Left lung (tissue), 10 donors: ENCODE measurements around the gene MCU. TPM values are rescaled to one million over a fixed set of nuclear protein-coding genes. Genes with fewer than 3 reads are reported as not detected.
"Not testable (repeated sequence)": the region's sequence is repeated elsewhere in the genome, so short reads cannot be mapped to it uniquely, and the experiment has no call there.

Experiments
- ATAC-seq: fragments of 200-7000 bp; cut with Tn5 transposase; one replicate; pipeline ENCODE4 v1.9.1; 2020; ENCODE audit warnings: moderate library complexity
- DNase-seq, 4 donors: peaks; one replicate each; pipeline ENCODE4 v3.0.0-alpha.2; 2013 to 2020
- H3K27ac ChIP-seq, 2 donors: fragments of 200-600 bp; sonication (generic) in 1 of 2; one replicate each; pipeline versions ENCODE4 v1.5.0 to v1.8.0; 2020 to 2021
- H3K27me3 ChIP-seq, 2 donors: fragments of 200-600 bp; sonication (generic) in 1 of 2; one replicate each; pipeline versions ENCODE4 v1.5.0 to v1.8.0; 2020 to 2021
- H3K36me3 ChIP-seq, 2 donors: fragments of 200-600 bp; sonication (generic) in 1 of 2; one replicate each; pipeline versions ENCODE4 v1.5.0 to v1.8.0; 2020 to 2021
- H3K4me1 ChIP-seq, 2 donors: fragments of 200-600 bp; one replicate each; pipeline ENCODE4 v1.8.0; 2021
- H3K4me3 ChIP-seq, 2 donors: fragments of 200-600 bp; sonication (generic) in 1 of 2; one replicate each; pipeline versions ENCODE4 v1.5.0 to v1.8.0; 2020 to 2021; ENCODE audit warnings: mild to moderate bottlenecking in 1 of 2
- H3K9me3 ChIP-seq, 2 donors: fragments of 200-600 bp; sonication (generic) in 1 of 2; one replicate each; pipeline versions ENCODE4 v1.5.0 to v1.8.0; 2020 to 2021
- CTCF ChIP-seq, 2 donors: fragments of 200-600 bp; sonication (generic) in 1 of 2; IDR thresholded peaks; one replicate each; pipeline versions ENCODE4 v1.5.0 to v1.8.0; 2021; ENCODE audit warnings: antibody characterized with exemption in 2 of 2
- intact Hi-C, 2 donors: fragments of 100-400 bp; cut with DNase I; formaldehyde crosslinking; loops; one replicate each; pipeline versions ENCODE4 v1.11.2 to v1.14.2; 2022
- polyA plus RNA-seq, 6 donors: library from polyadenylated mRNA; unstranded; fragments of 120-200 nt; gene quantifications; one replicate each; pipeline ENCODE4 v1.2.1, GENCODE V29; 2013; ENCODE audit not compliant: insufficient read length in 6 of 6
- total RNA-seq, 2 donors: library from RNA; stranded (reverse); fragmentation: NEBNext Ultra II Directional; extraction: Animal tissue kit (Norgen Biotek cat#: 25700); gene quantifications; one replicate each; pipeline ENCODE4 v1.2.1, GENCODE V29; 2021
- donor health status: DM: no; HTN: yes; CAD: no.
- donor health status: DM: no; HTN: no; CAD: no.

MCU gene
- total and polyA plus RNA-seq, 8 donors = 29.4 to 48.8 (median 38.6) TPM

- Histone ChIP-seq H3K36me3 (no peaks in the 10 kb centered on the region), H3K4me1 (no peaks in the 10 kb centered on the region), H3K4me3 (no peak overlapping the region), H3K27me3 (no peaks in the 10 kb centered on the region), H3K27ac (no peak overlapping the region), H3K9me3 (no peaks in the 10 kb centered on the region)
- ATAC-seq (no peak), DNase-seq (no peak)
- intact Hi-C loops = no loop called here
- no peak for TF ChIP-seq CTCF (IDR thresholded peaks at IDR 0.05)
Observed at GRCh38 chr10:72913287-72913686, 221.3 kb downstream of the MCU start.

GRCh38 chr10:72917201-72917600 lies 225.3 kb downstream of the MCU start:
- intact Hi-C loops, ATAC-seq, H3K4me3 ChIP-seq, H3K4me1 ChIP-seq, DNase-seq, H3K27me3 ChIP-seq, H3K36me3 ChIP-seq, H3K27ac ChIP-seq: not testable (repeated sequence)
- H3K9me3 ChIP-seq = peaks cover 0 to 23% of the 10 kb centered on the region in 2 donors

DNA sequence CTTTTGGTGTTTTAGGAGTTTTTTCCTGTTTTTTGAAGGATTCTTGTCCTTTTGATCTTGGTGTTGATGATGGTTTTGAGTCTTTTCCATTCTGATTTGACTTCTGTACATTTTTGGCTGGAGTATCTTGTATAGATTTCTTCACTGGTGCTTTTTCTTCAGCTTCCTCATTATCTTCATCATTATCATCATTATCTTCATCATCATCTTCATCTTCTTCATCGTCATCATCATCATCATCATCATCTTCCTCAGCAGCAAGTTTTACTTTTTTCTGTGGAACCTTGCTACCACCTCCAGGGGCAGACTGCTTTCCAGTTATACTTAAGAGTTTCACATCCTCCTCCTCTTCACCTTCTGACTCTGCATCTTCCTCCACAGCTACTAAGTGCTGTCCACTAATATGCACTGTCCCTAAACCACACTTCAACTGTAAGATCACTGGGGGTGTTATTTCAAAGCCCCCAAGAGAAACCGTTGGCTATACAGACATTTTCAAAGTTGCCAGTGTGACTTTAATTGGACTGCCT lies 225.9 kb downstream of the MCU start:
- H3K27ac ChIP-seq, H3K27me3 ChIP-seq, DNase-seq, ATAC-seq, intact Hi-C loops, H3K4me1 ChIP-seq, H3K36me3 ChIP-seq, H3K4me3 ChIP-seq: not testable (repeated sequence)
- H3K9me3 ChIP-seq = peaks cover 0 to 23% of the 10 kb centered on the region in 2 donors

GRCh38 chr10:72918352-72918751 lies 226.4 kb downstream of the MCU start:
- Histone ChIP-seq H3K4me3 (no peak overlapping the region), H3K27ac (no peak overlapping the region), H3K27me3 (no peaks in the 10 kb centered on the region), H3K4me1 (no peaks in the 10 kb centered on the region), H3K36me3 (no peaks in the 10 kb centered on the region), H3K9me3 (peaks cover 0 to 23% of the 10 kb centered on the region in 2 donors)
- ATAC-seq = no peak
- DNase-seq = no peak
- TF ChIP-seq CTCF (IDR thresholded peaks at IDR 0.05) = no peak
- intact Hi-C loops = no loop called here

GRCh38 chr10:72921147-72921683 lies 229.3 kb downstream of the MCU start:
- H3K4me1 ChIP-seq, H3K4me3 ChIP-seq, ATAC-seq, H3K27me3 ChIP-seq, H3K36me3 ChIP-seq, H3K27ac ChIP-seq, intact Hi-C loops, DNase-seq: not testable (repeated sequence)
- peaks cover 0 to 23% of the 10 kb centered on the region in 2 donors for H3K9me3 ChIP-seq

- ATAC-seq = no peak
- no peaks in the 10 kb centered on the region for H3K36me3 ChIP-seq
Observed at GRCh38 chr10:72924351-72924750, 232.4 kb downstream of the MCU start.

More at GRCh38 chr10:72924351-72924750, 232.4 kb downstream of the MCU start:
- Histone ChIP-seq H3K9me3 (peaks cover 0 to 23% of the 10 kb centered on the region in 2 donors), H3K27me3 (no peaks in the 10 kb centered on the region), H3K4me3 (no peak overlapping the region), H3K27ac (no peak overlapping the region), H3K4me1 (no peaks in the 10 kb centered on the region)
- intact Hi-C loops = no loop called here
- no peak for DNase-seq
- no peak for TF ChIP-seq CTCF (IDR thresholded peaks at IDR 0.05)
